DND-41 (cell line): ENCODE measurements around the gene P2RY2.

Experiments used
- CTCF ChIP-seq: IDR thresholded peaks from 2 replicates; pipeline ENCODE4 v1.5.1; 2012; ENCODE audit warnings: borderline replicate concordance, low read length, moderate library complexity, mild to moderate bottlenecking; ENCODE audit not compliant: poor library complexity, severe bottlenecking; ENCODE audit errors: extremely low read depth
- EZH2 ChIP-seq: IDR thresholded peaks from 3 replicates; pipeline ENCODE4 v1.6.1; 2012; ENCODE audit warnings: borderline replicate concordance, low read depth, mild to moderate bottlenecking, moderate library complexity, low read length, inconsistent platforms; ENCODE audit not compliant: severe bottlenecking

DNA sequence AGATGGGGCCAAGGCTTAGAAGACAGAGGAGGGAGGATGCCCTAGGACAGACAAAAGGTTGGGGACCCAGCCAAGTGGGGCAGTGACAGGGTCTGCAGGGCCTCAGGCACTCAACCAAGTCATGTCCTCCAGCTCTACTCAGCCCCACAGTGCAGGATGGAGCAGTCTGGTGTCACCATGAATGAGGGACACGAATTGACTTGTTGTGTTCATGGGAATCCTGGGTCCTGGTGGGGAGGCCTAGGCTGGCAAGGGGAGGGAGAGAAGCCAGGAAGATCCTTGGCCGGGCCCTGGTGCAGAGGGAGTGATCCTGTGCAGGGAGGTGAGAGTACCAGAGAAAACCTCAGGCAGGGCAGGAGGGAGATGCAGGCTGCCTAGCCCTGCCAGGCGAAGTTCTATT, 66.0 kb downstream of the P2RY2 start:
- no peak for TF ChIP-seq CTCF
- no peak for TF ChIP-seq EZH2
